Endothelial cell of umbilical vein (primary cell): ENCODE measurements around the gene USP6NL.

Experiments
- EZH2 ChIP-seq: IDR thresholded peaks from 2 replicates; pipeline ENCODE4 v1.6.1; 2012; ENCODE audit warnings: borderline replicate concordance, low read depth, mild to moderate bottlenecking, moderate library complexity, low read length, inconsistent platforms; ENCODE audit not compliant: severe bottlenecking
- POLR2A ChIP-seq: IDR thresholded peaks from 2 replicates; pipeline ENCODE4 v1.6.1; 2012; ENCODE audit warnings: low read depth, mild to moderate bottlenecking, control low read depth, low read length
- POLR2AphosphoS5 ChIP-seq: IDR thresholded peaks from 2 replicates; pipeline ENCODE4 v1.6.1; 2012; ENCODE audit warnings: low read depth, mild to moderate bottlenecking, control low read depth, low read length, moderate library complexity; ENCODE audit not compliant: insufficient read depth
- TF ChIP-seq, protein P1 (sequence below), 2 donors: IDR thresholded peaks; 1 replicate in 1 of 2; 2 replicates in 1 of 2; pipeline ENCODE4 v1.5.1; 2011; ENCODE audit warnings: low read length in 2 of 2, mild to moderate bottlenecking in 2 of 2, moderate library complexity in 2 of 2, control low read depth in 1 of 2, inconsistent platforms in 1 of 2, low read depth in 1 of 2; ENCODE audit not compliant: insufficient read depth in 1 of 2; ENCODE audit errors: extremely low read depth in 1 of 2

GRCh38 chr10:11655836-11656235, 44.4 kb upstream of the USP6NL start:
- no peak for TF ChIP-seq EZH2
- TF ChIP-seq POLR2A, result no peak
- TF ChIP-seq, protein P1, sequence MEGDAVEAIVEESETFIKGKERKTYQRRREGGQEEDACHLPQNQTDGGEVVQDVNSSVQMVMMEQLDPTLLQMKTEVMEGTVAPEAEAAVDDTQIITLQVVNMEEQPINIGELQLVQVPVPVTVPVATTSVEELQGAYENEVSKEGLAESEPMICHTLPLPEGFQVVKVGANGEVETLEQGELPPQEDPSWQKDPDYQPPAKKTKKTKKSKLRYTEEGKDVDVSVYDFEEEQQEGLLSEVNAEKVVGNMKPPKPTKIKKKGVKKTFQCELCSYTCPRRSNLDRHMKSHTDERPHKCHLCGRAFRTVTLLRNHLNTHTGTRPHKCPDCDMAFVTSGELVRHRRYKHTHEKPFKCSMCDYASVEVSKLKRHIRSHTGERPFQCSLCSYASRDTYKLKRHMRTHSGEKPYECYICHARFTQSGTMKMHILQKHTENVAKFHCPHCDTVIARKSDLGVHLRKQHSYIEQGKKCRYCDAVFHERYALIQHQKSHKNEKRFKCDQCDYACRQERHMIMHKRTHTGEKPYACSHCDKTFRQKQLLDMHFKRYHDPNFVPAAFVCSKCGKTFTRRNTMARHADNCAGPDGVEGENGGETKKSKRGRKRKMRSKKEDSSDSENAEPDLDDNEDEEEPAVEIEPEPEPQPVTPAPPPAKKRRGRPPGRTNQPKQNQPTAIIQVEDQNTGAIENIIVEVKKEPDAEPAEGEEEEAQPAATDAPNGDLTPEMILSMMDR (IDR thresholded peaks at IDR 0.05; ENCODE audit: extremely low read depth in 1 of 2, insufficient read depth in 1 of 2, low read depth in 1 of 2, low read length in 2 of 2), result no peak
- no peak for TF ChIP-seq POLR2AphosphoS5
